IPS-15b (cell line): ENCODE data around the gene RB1.

Experiments used
- H3K27me3 ChIP-seq: one replicate; pipeline ENCODE4 v1.6.1; 2013; ENCODE audit warnings: low read length; ENCODE audit not compliant: control insufficient read depth, insufficient read depth
- H3K36me3 ChIP-seq: one replicate; pipeline ENCODE4 v1.6.1; 2013; ENCODE audit warnings: low read length; ENCODE audit not compliant: control insufficient read depth, insufficient read depth
- H3K4me1 ChIP-seq: one replicate; pipeline ENCODE4 v1.6.1; 2013; ENCODE audit warnings: mild to moderate bottlenecking, low read length; ENCODE audit not compliant: control insufficient read depth, insufficient read depth
- H3K4me3 ChIP-seq: one replicate; pipeline ENCODE4 v1.5.1; 2013; ENCODE audit warnings: low read depth, low read length
- H3K9ac ChIP-seq: one replicate; pipeline ENCODE4 v1.6.1; 2013; ENCODE audit warnings: low read depth, mild to moderate bottlenecking, low read length
- H3K9me3 ChIP-seq: one replicate; pipeline ENCODE4 v1.6.1; 2013; ENCODE audit warnings: mild to moderate bottlenecking, low read length; ENCODE audit not compliant: control insufficient read depth, insufficient read depth

The RB1 gene

GRCh38 chr13:48505012-48505411 lies 201.5 kb downstream of the RB1 start:
- H3K9me3 ChIP-seq, result no peaks in the 10 kb centered on the region
- no peaks in the 10 kb centered on the region for H3K27me3 ChIP-seq
- H3K4me3 ChIP-seq, result no peak overlapping the region
- peaks cover under 1% of the 10 kb centered on the region for H3K4me1 ChIP-seq
- H3K36me3 ChIP-seq, result peaks cover 4% of the 10 kb centered on the region
- H3K9ac ChIP-seq, result no peak overlapping the region

GRCh38 chr13:48505597-48506091 lies 202.1 kb downstream of the RB1 start:
- no peaks in the 10 kb centered on the region for H3K9me3 ChIP-seq
- H3K4me3 ChIP-seq, result no peak overlapping the region
- no peak overlapping the region for H3K9ac ChIP-seq
- peaks cover 3% of the 10 kb centered on the region for H3K4me1 ChIP-seq
- no peaks in the 10 kb centered on the region for H3K27me3 ChIP-seq
- H3K36me3 ChIP-seq, result peaks cover 4% of the 10 kb centered on the region

- no peak overlapping the region for H3K4me3 ChIP-seq
- no peaks in the 10 kb centered on the region for H3K27me3 ChIP-seq
- H3K9me3 ChIP-seq, result no peaks in the 10 kb centered on the region
- H3K4me1 ChIP-seq, result peaks cover 3% of the 10 kb centered on the region
- H3K9ac ChIP-seq, result no peak overlapping the region
- peaks cover 4% of the 10 kb centered on the region for H3K36me3 ChIP-seq
These were observed 202.6 kb downstream of the RB1 start for GRCh38 chr13:48506092-48506701.

GRCh38 chr13:48507021-48507420 lies 203.5 kb downstream of the RB1 start:
- no peaks in the 10 kb centered on the region for H3K9me3 ChIP-seq
- H3K4me1 ChIP-seq, result peaks cover 3% of the 10 kb centered on the region
- H3K27me3 ChIP-seq, result no peaks in the 10 kb centered on the region
- H3K36me3 ChIP-seq, result peaks cover 4% of the 10 kb centered on the region
- H3K9ac ChIP-seq, result no peak overlapping the region
- no peak overlapping the region for H3K4me3 ChIP-seq

- H3K9ac ChIP-seq, result no peak overlapping the region
- no peak overlapping the region for H3K4me3 ChIP-seq
- peaks cover 3% of the 10 kb centered on the region for H3K4me1 ChIP-seq
- no peaks in the 10 kb centered on the region for H3K9me3 ChIP-seq
- peaks cover 4% of the 10 kb centered on the region for H3K36me3 ChIP-seq
- no peaks in the 10 kb centered on the region for H3K27me3 ChIP-seq
These were observed 204.5 kb downstream of the RB1 start for GRCh38 chr13:48508011-48508410.

GRCh38 chr13:48510698-48511097 lies 207.1 kb downstream of the RB1 start:
- H3K4me1 ChIP-seq, result peaks cover 3% of the 10 kb centered on the region
- H3K9me3 ChIP-seq, result no peaks in the 10 kb centered on the region
- no peak overlapping the region for H3K4me3 ChIP-seq
- H3K9ac ChIP-seq, result no peak overlapping the region
- H3K27me3 ChIP-seq, result no peaks in the 10 kb centered on the region
- H3K36me3 ChIP-seq, result peaks cover 4% of the 10 kb centered on the region

- no peak overlapping the region for H3K4me3 ChIP-seq
- no peaks in the 10 kb centered on the region for H3K36me3 ChIP-seq
- H3K9ac ChIP-seq, result no peak overlapping the region
- H3K9me3 ChIP-seq, result no peaks in the 10 kb centered on the region
- peaks cover 3% of the 10 kb centered on the region for H3K4me1 ChIP-seq
- no peaks in the 10 kb centered on the region for H3K27me3 ChIP-seq
These were observed 208.2 kb downstream of the RB1 start for GRCh38 chr13:48511621-48512230.

- Histone ChIP-seq H3K9ac (no peak overlapping the region), H3K36me3 (no peaks in the 10 kb centered on the region), H3K27me3 (no peaks in the 10 kb centered on the region), H3K9me3 (no peaks in the 10 kb centered on the region), H3K4me3 (no peak overlapping the region), H3K4me1 (peaks cover 3% of the 10 kb centered on the region)
These were observed 211.2 kb downstream of the RB1 start for GRCh38 chr13:48514793-48515192.

- Histone ChIP-seq H3K4me1 (no peaks in the 10 kb centered on the region), H3K4me3 (no peak overlapping the region), H3K9me3 (no peaks in the 10 kb centered on the region), H3K9ac (no peak overlapping the region), H3K36me3 (no peaks in the 10 kb centered on the region), H3K27me3 (no peaks in the 10 kb centered on the region)
These were observed 212.2 kb downstream of the RB1 start for GRCh38 chr13:48515732-48516131.

- H3K27me3 ChIP-seq, result no peaks in the 10 kb centered on the region
- no peaks in the 10 kb centered on the region for H3K9me3 ChIP-seq
- no peaks in the 10 kb centered on the region for H3K4me1 ChIP-seq
- H3K36me3 ChIP-seq, result no peaks in the 10 kb centered on the region
- no peak overlapping the region for H3K9ac ChIP-seq
- no peak overlapping the region for H3K4me3 ChIP-seq
These were observed 214.5 kb downstream of the RB1 start for GRCh38 chr13:48518083-48518482.

- no peaks in the 10 kb centered on the region for H3K27me3 ChIP-seq
- H3K9ac ChIP-seq, result no peak overlapping the region
- no peak overlapping the region for H3K4me3 ChIP-seq
- H3K36me3 ChIP-seq, result no peaks in the 10 kb centered on the region
- no peaks in the 10 kb centered on the region for H3K4me1 ChIP-seq
- H3K9me3 ChIP-seq, result no peaks in the 10 kb centered on the region
These were observed 222.7 kb downstream of the RB1 start for GRCh38 chr13:48526286-48526685.

GRCh38 chr13:48527955-48528354 lies 224.4 kb downstream of the RB1 start:
- H3K4me1 ChIP-seq, result no peaks in the 10 kb centered on the region
- no peak overlapping the region for H3K9ac ChIP-seq
- H3K36me3 ChIP-seq, result no peaks in the 10 kb centered on the region
- H3K27me3 ChIP-seq, result no peaks in the 10 kb centered on the region
- no peaks in the 10 kb centered on the region for H3K9me3 ChIP-seq
- no peak overlapping the region for H3K4me3 ChIP-seq
